Measurements from ENCODE around the gene POMGNT1.

POMGNT1 gene

DNA sequence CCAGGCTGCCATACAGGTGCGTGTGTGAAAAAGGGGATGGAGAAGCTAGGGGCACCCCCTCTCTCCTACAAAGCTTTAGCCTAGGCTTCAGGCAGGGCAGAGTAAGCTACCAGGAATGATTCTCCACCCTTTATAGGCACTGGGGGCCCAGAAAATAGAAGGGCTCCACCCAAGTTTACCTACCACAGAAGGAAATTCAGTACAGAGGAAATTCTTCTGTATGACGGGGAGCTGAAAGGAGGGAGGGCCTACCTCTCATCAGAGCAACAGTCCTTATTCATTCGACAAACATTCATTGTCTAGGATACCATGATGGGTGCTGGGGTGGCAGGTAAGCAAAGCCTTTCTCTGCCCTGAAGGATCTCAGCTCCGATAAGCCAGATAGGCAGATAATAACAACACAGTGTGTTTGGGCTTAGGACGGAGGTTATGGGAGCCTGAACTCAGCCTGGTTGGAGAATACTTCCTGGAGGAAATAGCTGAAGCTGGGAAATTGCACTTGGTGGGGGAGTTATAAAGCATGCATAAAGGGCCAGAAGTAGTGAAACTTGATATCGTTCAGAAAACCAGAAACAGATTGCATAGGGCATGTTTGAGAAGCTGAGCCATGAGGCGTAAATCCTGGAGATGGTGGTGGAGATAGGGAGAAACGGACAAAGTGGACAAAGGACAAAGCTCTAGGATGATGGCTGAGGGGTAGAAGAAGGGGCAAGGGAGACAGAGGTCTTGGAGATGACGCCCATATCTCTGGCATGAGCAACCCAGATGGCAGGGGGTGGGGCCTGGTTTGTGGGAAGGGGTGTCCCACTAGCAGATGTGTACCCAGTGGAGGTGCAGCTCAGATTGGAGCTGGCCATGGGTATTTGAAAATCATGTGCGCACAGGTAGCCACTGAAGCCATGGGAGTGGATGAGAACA, 16.6 kb downstream of the POMGNT1 start (continued):
- TF ChIP-seq ZNF184 (tag by site-specific recombination; IDR thresholded peaks at IDR 0.05) (no peak), SP2 (tag by site-specific recombination; IDR thresholded peaks at IDR 0.05) (no peak), ZNF837 (tag by site-specific recombination; IDR thresholded peaks at IDR 0.05) (no peak)

DNA sequence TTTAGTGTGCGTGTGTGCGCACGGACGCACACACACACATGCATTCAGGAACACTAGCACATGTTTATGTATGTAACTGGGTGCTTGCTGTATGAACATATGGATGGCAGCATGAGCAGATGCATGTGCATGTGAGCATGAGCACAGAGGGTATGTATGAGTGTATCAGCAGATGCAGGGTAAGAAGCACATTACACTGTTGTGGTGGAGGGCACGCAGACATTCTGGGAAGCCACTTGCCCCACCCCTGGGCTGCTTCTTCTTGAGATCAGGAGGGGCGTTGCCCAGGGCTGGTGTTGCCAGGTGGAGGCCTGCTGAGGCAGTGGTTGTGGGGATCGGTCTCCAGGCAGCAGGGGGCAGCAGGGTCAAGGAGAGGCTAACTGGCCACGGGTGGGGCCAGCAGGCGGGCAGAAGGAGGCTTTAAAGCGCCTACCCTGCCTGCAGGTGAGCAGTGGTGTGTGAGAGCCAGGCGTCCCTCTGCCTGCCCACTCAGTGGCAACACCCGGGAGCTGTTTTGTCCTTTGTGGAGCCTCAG, 18.1 kb downstream of the POMGNT1 start:
- Histone ChIP-seq H3K4me3 (ENCODE audit: low read depth, low read length) (no peak overlapping the region), H3K27ac (ENCODE audit: extremely low read depth, low read depth, low read length) (no peak overlapping the region), H3K4me1 (ENCODE audit: control insufficient read depth, insufficient read depth, low read length) (peaks cover 3% of the 10 kb centered on the region; the same call in 1 of the 2 replicates), H3K36me3 (ENCODE audit: control insufficient read depth in 2 of 2, insufficient read depth in 1 of 2, low read length in 2 of 2) (no peaks in the 10 kb centered on the region), H3K9me3 (ENCODE audit: control insufficient read depth, insufficient read depth, low read depth, low read length) (no peaks in the 10 kb centered on the region)
- TF ChIP-seq, protein P1, sequence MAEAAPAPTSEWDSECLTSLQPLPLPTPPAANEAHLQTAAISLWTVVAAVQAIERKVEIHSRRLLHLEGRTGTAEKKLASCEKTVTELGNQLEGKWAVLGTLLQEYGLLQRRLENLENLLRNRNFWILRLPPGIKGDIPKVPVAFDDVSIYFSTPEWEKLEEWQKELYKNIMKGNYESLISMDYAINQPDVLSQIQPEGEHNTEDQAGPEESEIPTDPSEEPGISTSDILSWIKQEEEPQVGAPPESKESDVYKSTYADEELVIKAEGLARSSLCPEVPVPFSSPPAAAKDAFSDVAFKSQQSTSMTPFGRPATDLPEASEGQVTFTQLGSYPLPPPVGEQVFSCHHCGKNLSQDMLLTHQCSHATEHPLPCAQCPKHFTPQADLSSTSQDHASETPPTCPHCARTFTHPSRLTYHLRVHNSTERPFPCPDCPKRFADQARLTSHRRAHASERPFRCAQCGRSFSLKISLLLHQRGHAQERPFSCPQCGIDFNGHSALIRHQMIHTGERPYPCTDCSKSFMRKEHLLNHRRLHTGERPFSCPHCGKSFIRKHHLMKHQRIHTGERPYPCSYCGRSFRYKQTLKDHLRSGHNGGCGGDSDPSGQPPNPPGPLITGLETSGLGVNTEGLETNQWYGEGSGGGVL (tag by site-specific recombination; IDR thresholded peaks at IDR 0.05): no peak
- TF ChIP-seq, protein P2, sequence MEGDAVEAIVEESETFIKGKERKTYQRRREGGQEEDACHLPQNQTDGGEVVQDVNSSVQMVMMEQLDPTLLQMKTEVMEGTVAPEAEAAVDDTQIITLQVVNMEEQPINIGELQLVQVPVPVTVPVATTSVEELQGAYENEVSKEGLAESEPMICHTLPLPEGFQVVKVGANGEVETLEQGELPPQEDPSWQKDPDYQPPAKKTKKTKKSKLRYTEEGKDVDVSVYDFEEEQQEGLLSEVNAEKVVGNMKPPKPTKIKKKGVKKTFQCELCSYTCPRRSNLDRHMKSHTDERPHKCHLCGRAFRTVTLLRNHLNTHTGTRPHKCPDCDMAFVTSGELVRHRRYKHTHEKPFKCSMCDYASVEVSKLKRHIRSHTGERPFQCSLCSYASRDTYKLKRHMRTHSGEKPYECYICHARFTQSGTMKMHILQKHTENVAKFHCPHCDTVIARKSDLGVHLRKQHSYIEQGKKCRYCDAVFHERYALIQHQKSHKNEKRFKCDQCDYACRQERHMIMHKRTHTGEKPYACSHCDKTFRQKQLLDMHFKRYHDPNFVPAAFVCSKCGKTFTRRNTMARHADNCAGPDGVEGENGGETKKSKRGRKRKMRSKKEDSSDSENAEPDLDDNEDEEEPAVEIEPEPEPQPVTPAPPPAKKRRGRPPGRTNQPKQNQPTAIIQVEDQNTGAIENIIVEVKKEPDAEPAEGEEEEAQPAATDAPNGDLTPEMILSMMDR (tag by site-specific recombination; IDR thresholded peaks at IDR 0.05): peak; percentile 45; the same call in 1 of the 2 replicates
- TF ChIP-seq ZNF830 (tag by site-specific recombination; IDR thresholded peaks at IDR 0.05; ENCODE audit: low read depth): no peak
- TF ChIP-seq ZFHX2 (tag by site-specific recombination; conservative IDR thresholded peaks at IDR 0.05): no peak
- TF ChIP-seq KLF1 (tag by site-specific recombination; IDR thresholded peaks at IDR 0.05): peak; percentile 81
- 0 out of 2 replicates have a peak, but pooled peaks have one; percentile 1 for TF ChIP-seq FEZF1 (tag by site-specific recombination; IDR thresholded peaks at IDR 0.05)
- TF ChIP-seq ZNF211 (tag by site-specific recombination; IDR thresholded peaks at IDR 0.05; ENCODE audit: low read depth): no peak
- ChIA-PET POLR2A (interaction anchor here (2.2 kb wide), 1 partner anchor 48 kb away, joined by 15 read pairs; the partner anchor contains the start of gene PIK3R3), CTCF (interaction anchor here (0.6 to 9.3 kb wide), 13 partner anchors 12 to 191 kb away, joined by 3 to 148 read pairs (median 4); partner anchors contain the start of gene PIK3R3)

DNA sequence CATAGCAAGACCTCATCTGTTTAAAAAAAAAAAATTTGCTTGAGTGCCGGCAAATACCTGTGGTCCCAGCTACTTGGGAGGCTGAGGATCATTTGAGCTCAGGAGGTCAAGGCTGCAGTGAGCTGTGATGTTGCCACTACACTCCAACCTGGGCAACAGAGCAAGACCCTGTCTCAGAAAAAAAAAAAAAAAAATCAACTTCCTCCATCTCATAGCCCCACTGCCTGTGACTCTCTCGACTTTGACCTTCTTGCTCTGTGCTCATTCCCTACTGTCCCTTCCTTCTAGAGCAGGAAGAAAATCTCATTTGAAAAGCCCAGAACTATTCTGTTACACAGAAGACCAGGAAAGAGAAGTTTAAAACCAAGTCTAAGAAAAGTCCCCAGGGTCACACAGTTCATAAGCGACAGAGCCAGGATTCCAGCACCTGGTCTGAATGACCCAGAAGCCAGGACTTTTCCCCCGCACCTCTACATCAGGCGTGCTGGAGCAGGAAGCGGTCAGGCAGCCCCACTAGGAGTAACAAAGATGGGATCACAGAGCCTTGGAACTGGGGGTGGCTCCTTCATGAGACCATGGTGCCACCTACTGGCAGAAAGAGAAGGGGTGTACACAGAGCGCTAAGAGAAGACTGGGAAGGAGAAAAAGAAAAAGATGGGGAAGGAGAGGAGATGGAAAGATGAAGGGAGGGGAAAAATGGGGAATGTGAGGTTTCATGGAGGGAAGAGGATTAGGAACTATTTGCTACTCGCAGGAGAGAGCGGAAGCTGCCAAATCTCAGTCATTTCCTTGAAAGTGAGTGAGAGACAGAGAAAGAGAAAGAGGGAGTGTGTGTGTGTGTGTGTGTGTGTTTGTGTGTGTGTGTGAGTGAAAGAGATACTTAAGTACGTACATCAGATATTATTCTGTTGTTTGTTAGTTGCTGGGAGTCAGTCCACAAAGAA, 18.8 kb downstream of the POMGNT1 start:
- Histone ChIP-seq H3K27ac (ENCODE audit: extremely low read depth, low read depth, low read length) (no peak overlapping the region), H3K4me3 (ENCODE audit: low read depth, low read length) (no peak overlapping the region), H3K9me3 (ENCODE audit: control insufficient read depth, insufficient read depth, low read depth, low read length) (no peaks in the 10 kb centered on the region), H3K36me3 (ENCODE audit: control insufficient read depth in 2 of 2, insufficient read depth in 1 of 2, low read length in 2 of 2) (no peaks in the 10 kb centered on the region), H3K4me1 (ENCODE audit: control insufficient read depth, insufficient read depth, low read length) (peaks cover 3% of the 10 kb centered on the region; the same call in 1 of the 2 replicates)
- POLR2A ChIA-PET: interaction anchor here (0.7 kb wide), 1 partner anchor 141 kb away, joined by 3 read pairs; no protein-coding TSS in a partner anchor
- CTCF ChIA-PET: interaction anchor here (0.6 to 9.3 kb wide), 10 partner anchors 11 to 158 kb away, joined by 3 to 148 read pairs (median 4); no protein-coding TSS in a partner anchor
- TF ChIP-seq HOXC10 (CRISPR knock-in tag; IDR thresholded peaks at IDR 0.05): no peak
- TF ChIP-seq ZNF223 (tag by site-specific recombination; IDR thresholded peaks at IDR 0.05): no peak
- no peak for TF ChIP-seq ZNF544 (tag by site-specific recombination; IDR thresholded peaks at IDR 0.05)
- TF ChIP-seq ZNF211 (tag by site-specific recombination; IDR thresholded peaks at IDR 0.05; ENCODE audit: low read depth): no peak
- TF ChIP-seq ZSCAN23 (tag by site-specific recombination; IDR thresholded peaks at IDR 0.05): no peak
- peak; percentile 100 for TF ChIP-seq ZNF654 (tag by site-specific recombination; IDR thresholded peaks at IDR 0.05; ENCODE audit: low read depth)
- peak; percentile 78; the same call in 1 of the 2 replicates for TF ChIP-seq ZNF501 (tag by site-specific recombination; IDR thresholded peaks at IDR 0.05)
- no peak for TF ChIP-seq ZNF341 (tag by site-specific recombination; IDR thresholded peaks at IDR 0.05; ENCODE audit: low read depth)
- TF ChIP-seq ZNF354C (tag by site-specific recombination; IDR thresholded peaks at IDR 0.05; ENCODE audit: borderline replicate concordance, low read depth): no peak
- TF ChIP-seq KLF8 (tag by site-specific recombination; IDR thresholded peaks at IDR 0.05): peak; percentile 66; the same call in 1 of the 2 replicates
- TF ChIP-seq ZNF335 (tag by site-specific recombination; conservative IDR thresholded peaks at IDR 0.05): peak; percentile 39; the same call in 1 of the 2 replicates
- TF ChIP-seq ZBTB21 (tag by site-specific recombination; IDR thresholded peaks at IDR 0.05): no peak
- TF ChIP-seq, protein P3, sequence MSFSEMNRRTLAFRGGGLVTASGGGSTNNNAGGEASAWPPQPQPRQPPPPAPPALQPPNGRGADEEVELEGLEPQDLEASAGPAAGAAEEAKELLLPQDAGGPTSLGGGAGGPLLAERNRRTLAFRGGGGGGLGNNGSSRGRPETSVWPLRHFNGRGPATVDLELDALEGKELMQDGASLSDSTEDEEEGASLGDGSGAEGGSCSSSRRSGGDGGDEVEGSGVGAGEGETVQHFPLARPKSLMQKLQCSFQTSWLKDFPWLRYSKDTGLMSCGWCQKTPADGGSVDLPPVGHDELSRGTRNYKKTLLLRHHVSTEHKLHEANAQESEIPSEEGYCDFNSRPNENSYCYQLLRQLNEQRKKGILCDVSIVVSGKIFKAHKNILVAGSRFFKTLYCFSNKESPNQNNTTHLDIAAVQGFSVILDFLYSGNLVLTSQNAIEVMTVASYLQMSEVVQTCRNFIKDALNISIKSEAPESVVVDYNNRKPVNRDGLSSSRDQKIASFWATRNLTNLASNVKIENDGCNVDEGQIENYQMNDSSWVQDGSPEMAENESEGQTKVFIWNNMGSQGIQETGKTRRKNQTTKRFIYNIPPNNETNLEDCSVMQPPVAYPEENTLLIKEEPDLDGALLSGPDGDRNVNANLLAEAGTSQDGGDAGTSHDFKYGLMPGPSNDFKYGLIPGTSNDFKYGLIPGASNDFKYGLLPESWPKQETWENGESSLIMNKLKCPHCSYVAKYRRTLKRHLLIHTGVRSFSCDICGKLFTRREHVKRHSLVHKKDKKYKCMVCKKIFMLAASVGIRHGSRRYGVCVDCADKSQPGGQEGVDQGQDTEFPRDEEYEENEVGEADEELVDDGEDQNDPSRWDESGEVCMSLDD (tag by site-specific recombination; IDR thresholded peaks at IDR 0.05): peak; percentile 68
